Mesothelial cell of epicardium (in vitro differentiated cells): ENCODE data around the gene ZW10. TPM values are rescaled to one million over a fixed set of nuclear protein-coding genes. Genes with fewer than 3 reads are reported as not detected.

Experiments
- DNase-seq, 2 experiments: peaks; one replicate each; pipeline ENCODE4 v3.0.0; 2021; ENCODE audit warnings: low spot score in 2 of 2; ENCODE audit not compliant: unreplicated experiment in 2 of 2
- H3K27ac Mint-ChIP-seq: 2 replicates; pipeline ENCODE4 v1.8.0; 2021; ENCODE audit warnings: mixed read lengths
- H3K27me3 Mint-ChIP-seq: 2 replicates; pipeline ENCODE4 v1.8.0; 2021; ENCODE audit warnings: low read depth, mixed read lengths
- H3K36me3 Mint-ChIP-seq: 2 replicates; pipeline ENCODE4 v1.8.0; 2021; ENCODE audit warnings: mixed read lengths
- H3K4me1 Mint-ChIP-seq: 2 replicates; pipeline ENCODE4 v1.8.0; 2021; ENCODE audit warnings: mixed read lengths
- H3K4me3 Mint-ChIP-seq: 2 replicates; pipeline ENCODE4 v1.8.0; 2021; ENCODE audit warnings: mild to moderate bottlenecking, moderate library complexity, mixed read lengths
- H3K9me3 Mint-ChIP-seq: 2 replicates; pipeline ENCODE4 v1.8.0; 2021; ENCODE audit warnings: mixed read lengths
- total RNA-seq: library from RNA; stranded (reverse); gene quantifications from 3 replicates; pipeline ENCODE4 v1.2.1, GENCODE V29; 2021
- TF ChIP-seq, protein P1 (sequence below): fragments of 200-600 bp; sonication (generic); IDR thresholded peaks from one replicate; pipeline ENCODE4 v1.5.0; 2021; ENCODE audit warnings: antibody characterized with exemption; ENCODE audit not compliant: unreplicated experiment

ZW10 gene
- total RNA-seq, 1 donor from 2014 or later: 18.7 TPM

DNA sequence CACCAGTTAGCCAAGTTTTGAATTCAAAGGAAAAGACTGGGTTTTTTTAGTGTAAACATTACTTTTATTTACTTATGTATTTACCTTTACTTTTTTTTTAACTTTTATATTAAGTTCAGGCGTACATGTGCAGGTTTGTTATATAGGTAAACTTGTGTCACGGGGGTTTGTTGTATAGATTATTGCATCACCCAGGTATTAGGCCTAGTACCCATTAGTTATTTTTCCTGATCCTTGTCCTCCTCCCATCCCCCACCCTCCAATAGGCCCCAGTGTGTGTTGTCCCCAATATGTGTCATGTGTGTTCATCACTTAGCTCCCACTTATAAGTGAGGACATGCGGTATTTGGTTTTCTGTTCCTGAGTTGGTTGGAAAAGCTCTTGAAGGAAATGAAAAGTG is 20.6 kb downstream of the ZW10 start:
- H3K27me3 Mint-ChIP-seq: no peaks in the 10 kb centered on the region
- H3K36me3 Mint-ChIP-seq: peaks cover 23% of the 10 kb centered on the region
- no peak for DNase-seq
- no peak overlapping the region for H3K4me3 Mint-ChIP-seq
- H3K9me3 Mint-ChIP-seq: peaks cover 9% of the 10 kb centered on the region
- H3K4me1 Mint-ChIP-seq: no peaks in the 10 kb centered on the region
- TF ChIP-seq, protein P1, sequence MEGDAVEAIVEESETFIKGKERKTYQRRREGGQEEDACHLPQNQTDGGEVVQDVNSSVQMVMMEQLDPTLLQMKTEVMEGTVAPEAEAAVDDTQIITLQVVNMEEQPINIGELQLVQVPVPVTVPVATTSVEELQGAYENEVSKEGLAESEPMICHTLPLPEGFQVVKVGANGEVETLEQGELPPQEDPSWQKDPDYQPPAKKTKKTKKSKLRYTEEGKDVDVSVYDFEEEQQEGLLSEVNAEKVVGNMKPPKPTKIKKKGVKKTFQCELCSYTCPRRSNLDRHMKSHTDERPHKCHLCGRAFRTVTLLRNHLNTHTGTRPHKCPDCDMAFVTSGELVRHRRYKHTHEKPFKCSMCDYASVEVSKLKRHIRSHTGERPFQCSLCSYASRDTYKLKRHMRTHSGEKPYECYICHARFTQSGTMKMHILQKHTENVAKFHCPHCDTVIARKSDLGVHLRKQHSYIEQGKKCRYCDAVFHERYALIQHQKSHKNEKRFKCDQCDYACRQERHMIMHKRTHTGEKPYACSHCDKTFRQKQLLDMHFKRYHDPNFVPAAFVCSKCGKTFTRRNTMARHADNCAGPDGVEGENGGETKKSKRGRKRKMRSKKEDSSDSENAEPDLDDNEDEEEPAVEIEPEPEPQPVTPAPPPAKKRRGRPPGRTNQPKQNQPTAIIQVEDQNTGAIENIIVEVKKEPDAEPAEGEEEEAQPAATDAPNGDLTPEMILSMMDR: no peak
- H3K27ac Mint-ChIP-seq: no peak overlapping the region

DNA sequence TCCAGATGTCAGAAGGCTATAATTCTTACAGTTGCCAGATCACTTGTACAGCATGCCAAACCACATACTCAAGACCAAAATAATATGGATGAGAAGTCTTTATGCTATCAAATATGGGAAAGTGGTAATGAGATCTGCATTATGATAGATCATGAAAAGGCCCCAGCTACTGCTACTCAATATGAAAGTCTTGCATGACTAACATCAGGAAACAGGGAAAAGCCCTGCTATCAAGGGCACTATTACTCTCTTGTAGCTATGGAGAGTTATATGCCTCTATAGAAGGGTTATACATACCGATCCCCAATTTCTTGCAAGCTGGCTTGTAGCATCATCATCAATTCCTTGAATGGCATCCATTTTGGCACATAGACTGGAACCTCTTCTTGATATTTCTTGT is 37.2 kb downstream of the ZW10 start:
- H3K36me3 Mint-ChIP-seq: peaks cover 36% of the 10 kb centered on the region
- H3K4me1 Mint-ChIP-seq: peaks cover 20% of the 10 kb centered on the region
- no peak overlapping the region for H3K27ac Mint-ChIP-seq
- no peak overlapping the region for H3K4me3 Mint-ChIP-seq
- no peak for DNase-seq
- H3K9me3 Mint-ChIP-seq: no peaks in the 10 kb centered on the region
- H3K27me3 Mint-ChIP-seq: no peaks in the 10 kb centered on the region
- TF ChIP-seq, protein P1: no peak

DNA sequence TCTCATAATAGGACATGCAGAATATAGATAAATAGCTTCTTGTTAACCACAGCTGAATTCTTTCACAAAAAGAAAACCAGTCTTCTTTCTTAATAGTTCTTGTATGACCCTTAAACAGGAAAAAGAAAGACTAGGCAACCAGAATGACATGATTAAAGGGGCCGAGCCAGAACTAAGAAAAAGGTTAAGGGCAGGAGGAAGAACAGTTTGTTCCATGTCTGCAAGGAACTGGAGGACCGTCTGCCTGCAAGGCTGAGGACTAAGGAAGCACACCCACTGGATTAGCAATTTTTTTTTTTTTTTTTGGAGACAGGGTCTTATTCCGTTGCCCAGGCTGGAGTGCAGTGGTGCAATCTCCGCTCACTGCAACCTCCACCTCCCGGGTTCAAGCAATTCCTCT is 41.4 kb downstream of the ZW10 start:
- no peak for DNase-seq
- H3K9me3 Mint-ChIP-seq: no peaks in the 10 kb centered on the region
- H3K4me1 Mint-ChIP-seq: peaks cover 14% of the 10 kb centered on the region
- H3K27ac Mint-ChIP-seq: no peak overlapping the region
- TF ChIP-seq, protein P1: no peak
- H3K36me3 Mint-ChIP-seq: peaks cover 27% of the 10 kb centered on the region
- H3K27me3 Mint-ChIP-seq: no peaks in the 10 kb centered on the region
- H3K4me3 Mint-ChIP-seq: no peak overlapping the region

DNA sequence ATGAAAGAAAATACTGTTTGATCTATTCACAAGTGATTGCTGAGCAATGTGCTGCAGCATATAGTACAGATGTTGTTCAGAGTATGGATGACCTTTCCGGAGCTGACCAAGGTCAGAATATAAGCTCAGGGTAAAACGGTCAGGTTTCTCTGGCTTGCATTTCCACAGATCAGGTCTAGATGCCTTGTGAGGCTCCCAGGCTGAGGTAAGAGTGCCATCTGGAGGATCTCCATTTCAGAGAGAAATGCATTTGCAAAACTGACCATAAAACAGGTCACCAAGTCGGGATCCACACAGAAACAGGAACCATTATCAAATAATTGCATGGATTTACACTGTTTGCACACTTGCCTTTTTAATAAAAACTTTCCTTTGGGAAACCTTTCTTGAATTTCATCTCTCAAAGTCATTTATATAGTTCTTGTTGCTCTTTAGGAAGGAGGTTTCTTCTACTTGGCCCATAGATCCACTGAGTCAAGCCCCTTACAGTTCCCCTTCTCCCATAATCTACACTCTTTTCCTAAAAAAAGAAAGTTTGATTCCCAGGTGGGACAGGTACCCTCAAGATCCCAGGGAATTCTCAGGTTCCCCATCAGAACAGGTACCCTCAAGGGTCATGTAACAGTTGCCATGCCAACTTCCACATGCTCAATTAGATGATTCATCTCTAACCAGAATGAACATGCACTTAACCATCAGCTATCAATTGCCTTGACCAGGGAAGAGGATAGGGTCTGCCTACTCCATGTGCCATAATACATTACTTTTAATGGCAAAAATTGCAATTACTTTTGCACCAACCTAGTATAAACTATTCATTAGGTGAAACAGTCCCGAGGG is 42.4 kb downstream of the ZW10 start:
- peak in 1 of 2 experiments; percentile 60 for DNase-seq
- peaks cover 16% of the 10 kb centered on the region for H3K4me1 Mint-ChIP-seq
- no peak overlapping the region for H3K27ac Mint-ChIP-seq
- peaks cover 19% of the 10 kb centered on the region for H3K36me3 Mint-ChIP-seq
- TF ChIP-seq, protein P1: no peak
- no peak overlapping the region for H3K4me3 Mint-ChIP-seq
- H3K27me3 Mint-ChIP-seq: no peaks in the 10 kb centered on the region
- no peaks in the 10 kb centered on the region for H3K9me3 Mint-ChIP-seq

DNA sequence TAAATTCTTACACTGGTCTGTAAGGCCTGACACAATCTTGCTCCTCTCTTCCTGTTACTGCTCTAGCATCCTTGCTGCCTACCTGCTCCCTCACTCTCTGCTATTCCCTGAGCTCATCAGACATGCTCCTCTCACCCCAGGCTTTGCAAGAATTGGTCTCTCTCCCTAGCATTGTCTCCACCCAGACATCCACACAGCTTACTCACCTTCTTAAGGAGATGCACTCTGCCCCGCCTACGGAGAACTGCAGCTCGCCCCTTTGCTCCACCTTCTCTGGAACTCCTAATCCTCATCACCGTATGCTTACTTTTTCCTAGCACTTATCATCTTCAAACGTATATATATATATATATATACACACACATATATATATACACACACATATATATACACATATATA is 44.0 kb downstream of the ZW10 start:
- TF ChIP-seq, protein P1: no peak
- H3K4me3 Mint-ChIP-seq: no peak overlapping the region
- no peak for DNase-seq
- peaks cover 14% of the 10 kb centered on the region for H3K36me3 Mint-ChIP-seq
- no peaks in the 10 kb centered on the region for H3K27me3 Mint-ChIP-seq
- peaks cover 25% of the 10 kb centered on the region for H3K4me1 Mint-ChIP-seq
- H3K9me3 Mint-ChIP-seq: no peaks in the 10 kb centered on the region
- H3K27ac Mint-ChIP-seq: no peak overlapping the region
